ENCODE data around the gene NPEPL1.

NPEPL1 gene

DNA sequence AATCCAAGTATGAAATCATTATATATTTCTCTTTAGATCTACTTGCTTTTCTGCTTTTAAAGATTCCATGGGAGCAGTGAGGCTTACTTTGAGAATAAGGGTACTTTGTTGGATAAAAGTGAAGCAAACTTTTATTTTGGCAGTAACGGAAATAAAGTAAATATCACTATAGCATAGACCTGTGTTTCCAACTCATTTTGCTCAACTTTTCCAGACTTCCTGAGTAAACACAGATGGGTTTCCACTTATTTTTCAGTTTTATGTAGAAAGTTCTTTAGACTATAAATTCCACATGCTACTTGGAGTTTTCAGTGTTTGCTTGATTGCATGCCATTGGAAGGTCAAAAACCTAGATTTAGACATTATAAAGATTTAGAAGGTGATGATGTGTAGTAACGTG lies 35.3 kb upstream of the NPEPL1 start:
- DNase-seq (ENCODE audit: low read depth in 3 of 3), result no peak

GRCh38 chr20:58657986-58658385 lies 34.6 kb upstream of the NPEPL1 start:
- DNase-seq (ENCODE audit: low read depth in 3 of 3), result no peak

DNA sequence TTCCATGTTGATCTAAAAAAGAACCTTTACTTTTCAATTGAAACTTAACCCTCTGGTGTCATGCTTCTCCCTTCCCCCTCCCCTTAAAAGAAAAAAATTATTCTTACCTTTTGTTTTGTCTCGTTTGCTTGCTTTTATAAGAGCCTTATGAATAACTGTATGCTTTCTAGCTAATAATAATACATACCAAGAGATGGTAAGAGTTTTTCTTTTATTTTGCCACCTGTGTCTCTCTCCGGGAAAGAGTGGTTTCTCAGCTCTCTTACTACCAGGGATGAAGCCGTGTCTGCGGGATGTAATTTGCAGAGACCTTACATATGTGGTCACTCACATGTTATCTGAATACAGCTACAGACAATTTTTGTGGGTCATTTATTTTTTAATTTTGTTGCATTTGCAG lies 33.8 kb upstream of the NPEPL1 start:
- no peak for DNase-seq (ENCODE audit: low read depth in 3 of 3)

DNA sequence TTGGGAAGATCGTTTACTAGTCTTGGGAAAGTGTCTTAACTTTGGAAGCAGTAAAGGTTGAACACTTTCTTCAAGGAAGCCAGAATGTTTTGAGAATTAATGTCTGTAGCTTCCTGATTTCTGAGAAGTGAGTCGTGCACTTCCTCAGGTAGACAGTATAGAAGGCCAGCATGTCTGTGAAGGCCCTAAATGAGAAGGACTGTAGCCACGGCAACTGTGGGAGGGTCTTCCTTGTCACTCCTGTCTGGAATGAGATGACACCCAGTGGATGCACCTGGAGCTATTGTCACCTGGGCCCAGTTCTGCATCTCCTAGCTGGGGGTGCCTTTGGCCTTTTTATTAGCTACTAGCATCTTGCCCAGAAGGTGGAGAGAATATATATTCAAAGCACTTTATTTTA lies 32.8 kb upstream of the NPEPL1 start:
- DNase-seq (ENCODE audit: low read depth in 3 of 3), result no peak

DNA sequence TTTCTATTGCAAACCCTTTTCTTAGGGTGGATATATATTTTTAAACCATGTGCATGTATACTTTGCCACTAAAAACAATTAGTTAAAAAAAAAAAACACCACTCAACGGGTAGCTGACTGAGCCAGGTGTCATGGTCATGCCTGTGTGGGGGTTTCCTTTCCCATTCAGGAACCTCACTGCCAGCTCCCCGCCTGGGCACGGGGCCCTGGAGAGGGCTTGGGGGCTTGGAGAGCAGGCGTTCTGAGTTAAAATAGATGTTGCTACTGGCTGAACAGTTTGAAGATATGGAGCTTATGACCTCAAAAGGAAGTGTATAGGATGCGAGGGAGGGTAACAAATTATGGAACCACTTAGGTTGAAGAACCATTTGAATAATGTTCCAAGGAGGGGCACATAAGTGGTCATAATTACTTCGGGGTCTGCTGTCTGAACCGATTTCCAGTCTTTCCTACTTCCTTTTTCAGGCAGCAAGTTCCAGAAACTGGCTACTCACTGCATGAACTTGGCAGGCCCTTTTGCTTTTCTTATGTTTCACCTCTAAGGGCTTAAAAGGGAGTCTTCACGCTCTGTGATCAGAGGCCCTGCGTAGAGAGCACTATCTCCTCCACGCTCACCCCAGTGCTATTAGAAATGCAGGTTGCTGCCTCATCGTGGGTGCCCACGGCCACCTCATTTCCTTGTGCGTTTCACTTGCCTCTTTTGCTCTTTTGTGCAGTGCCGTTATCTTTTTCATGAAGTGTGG lies 31.6 kb upstream of the NPEPL1 start:
- no peak for DNase-seq (ENCODE audit: low read depth in 3 of 3)

GRCh38 chr20:58661598-58662473 lies 30.8 kb upstream of the NPEPL1 start:
- DNase-seq (ENCODE audit: low read depth in 3 of 3), result no peak

DNA sequence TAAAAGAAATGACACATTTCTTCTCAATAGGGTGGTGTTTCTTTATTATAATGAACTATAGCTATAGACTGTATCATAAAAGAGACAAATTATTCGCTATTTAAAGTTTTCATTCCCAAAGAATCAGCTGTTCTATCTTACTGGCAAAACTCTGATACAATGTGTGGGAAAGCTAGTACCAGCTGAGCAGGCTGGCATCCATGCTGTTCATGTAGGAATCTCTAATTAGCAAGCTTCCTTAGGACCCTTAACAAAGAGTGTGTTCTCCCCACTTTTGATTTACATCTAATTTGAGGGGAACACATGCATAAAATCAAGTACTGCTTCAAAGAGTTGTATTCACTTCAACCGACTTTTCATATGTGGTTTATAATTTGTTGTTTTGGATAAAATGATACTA lies 28.3 kb upstream of the NPEPL1 start:
- no peak for DNase-seq (ENCODE audit: low read depth in 3 of 3)

DNA sequence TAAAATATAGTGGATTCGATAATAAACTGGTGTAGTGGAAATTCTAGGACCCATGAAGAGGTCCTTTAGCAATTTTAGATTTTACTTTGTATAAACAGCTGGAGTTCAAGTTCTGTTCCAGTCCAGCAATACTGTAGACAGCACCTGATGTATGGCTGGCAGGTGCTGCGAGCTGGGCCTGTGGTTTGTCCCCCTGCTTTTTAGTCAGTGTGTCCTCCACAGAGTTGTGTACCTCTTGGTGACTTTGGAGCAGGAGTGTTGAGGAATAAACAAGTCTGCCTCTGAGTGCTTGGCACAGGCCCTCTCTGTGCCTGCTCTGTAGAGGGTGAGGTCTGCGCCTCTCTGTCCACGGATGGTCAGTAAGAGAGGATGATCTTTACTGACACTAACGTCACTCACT lies 27.7 kb upstream of the NPEPL1 start:
- DNase-seq (ENCODE audit: low read depth in 3 of 3), result no peak

DNA sequence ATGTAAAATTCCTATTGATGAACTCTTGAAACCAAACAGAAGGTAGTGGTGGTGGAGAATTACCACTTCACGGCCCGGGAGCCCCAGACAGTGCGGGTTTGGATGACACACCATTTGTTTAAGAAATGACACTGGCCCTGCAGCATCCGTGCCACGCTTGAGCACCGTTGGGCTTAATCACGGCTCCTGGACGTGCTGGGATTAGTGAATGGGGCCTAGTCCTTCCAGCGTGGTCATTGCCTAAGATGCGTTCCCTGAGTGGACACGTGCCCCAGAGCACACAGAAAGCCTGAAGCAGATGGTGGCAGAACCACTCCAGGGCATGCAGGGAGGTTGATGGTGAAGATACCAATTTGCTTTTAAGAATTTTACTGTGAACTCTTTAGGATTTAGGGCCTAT lies 27.0 kb upstream of the NPEPL1 start:
- no peak for DNase-seq (ENCODE audit: low read depth in 3 of 3)

DNA sequence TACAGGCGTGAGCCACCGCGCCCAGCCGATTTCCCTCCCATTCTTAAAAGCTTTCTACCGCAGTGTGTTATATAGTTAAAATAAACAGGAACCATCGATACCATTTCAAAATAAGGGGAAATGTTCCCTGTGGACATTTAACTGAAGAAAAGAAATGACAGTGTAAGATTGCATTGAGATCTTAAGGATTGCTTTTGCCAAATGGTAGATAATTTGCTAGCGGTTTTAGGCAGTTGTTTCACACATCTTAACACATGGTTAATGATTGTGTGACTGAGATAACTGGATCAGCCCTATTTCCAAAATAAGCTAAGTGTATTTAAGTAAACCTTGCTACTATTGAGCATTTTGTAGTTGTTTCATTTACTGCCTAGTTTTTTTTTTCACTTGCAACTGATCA lies 25.9 kb upstream of the NPEPL1 start:
- DNase-seq (ENCODE audit: low read depth in 3 of 3), result no peak

GRCh38 chr20:58667975-58668374 lies 24.6 kb upstream of the NPEPL1 start:
- DNase-seq (ENCODE audit: low read depth in 3 of 3), result no peak

- DNase-seq (ENCODE audit: low read depth in 3 of 3), result no peak
Observed at GRCh38 chr20:58668901-58669286, 23.7 kb upstream of the NPEPL1 start.

DNA sequence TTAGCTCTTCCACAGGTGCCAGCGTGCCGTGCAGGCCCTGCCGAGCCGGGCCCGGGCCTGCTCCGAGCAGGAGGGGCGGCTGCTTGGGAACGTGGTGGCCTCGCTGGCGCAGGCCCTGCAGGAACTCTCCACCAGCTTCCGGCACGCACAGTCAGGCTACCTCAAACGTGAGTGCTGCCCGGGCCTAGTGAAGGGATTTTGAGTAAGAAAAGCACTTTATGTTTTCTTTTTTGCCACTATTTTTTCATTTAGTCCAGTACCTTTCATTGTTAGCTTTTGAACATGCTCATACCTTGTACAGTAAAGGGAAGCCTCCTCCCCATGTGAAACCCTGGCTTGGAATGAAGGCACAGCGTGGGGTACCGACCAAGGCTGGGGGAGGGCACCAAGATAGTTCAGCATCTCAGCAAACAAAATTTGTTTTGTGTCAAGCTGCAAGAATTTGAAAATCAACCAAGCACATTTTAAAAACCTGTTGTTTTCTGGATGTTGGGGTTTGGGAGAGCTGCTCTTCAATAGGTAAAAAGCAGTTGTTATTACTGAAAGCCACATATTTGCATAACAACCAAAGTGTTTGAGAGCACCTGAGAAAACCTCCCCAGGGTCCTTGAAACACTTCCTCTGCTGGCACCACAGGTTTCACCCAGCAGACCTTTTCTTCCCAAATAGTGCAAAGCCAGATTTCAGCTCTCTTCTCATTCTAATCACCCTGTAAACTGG lies 23.2 kb upstream of the NPEPL1 start:
- no peak for DNase-seq (ENCODE audit: low read depth in 3 of 3)

- DNase-seq (ENCODE audit: low read depth in 3 of 3), result no peak
Observed at GRCh38 chr20:58670102-58670501, 22.5 kb upstream of the NPEPL1 start.

DNA sequence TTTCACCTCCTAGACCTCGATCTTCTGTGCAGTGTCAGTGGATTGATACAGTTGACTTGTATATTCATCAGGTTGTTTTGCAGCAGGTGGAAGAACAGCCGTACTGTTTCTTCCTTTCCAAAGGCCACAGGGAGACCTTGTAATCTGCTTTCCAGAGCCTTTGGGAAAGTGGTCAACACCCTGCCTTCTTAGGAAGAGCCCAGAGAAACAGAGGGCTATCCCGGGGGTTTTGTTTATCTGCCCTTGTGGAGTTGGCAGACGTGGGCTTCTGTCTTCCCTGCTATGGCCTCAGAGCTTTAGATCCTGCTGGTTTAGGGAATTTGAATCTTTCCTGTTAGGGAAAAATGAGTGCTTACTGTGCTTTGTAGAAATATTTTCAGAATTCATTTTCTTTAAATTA lies 21.9 kb upstream of the NPEPL1 start:
- DNase-seq (ENCODE audit: low read depth in 3 of 3), result no peak

- DNase-seq (ENCODE audit: low read depth in 3 of 3), result no peak
Observed at GRCh38 chr20:58673119-58673518, 19.5 kb upstream of the NPEPL1 start.

GRCh38 chr20:58675146-58675584 lies 17.4 kb upstream of the NPEPL1 start:
- DNase-seq (ENCODE audit: low read depth in 3 of 3), result no peak

GRCh38 chr20:58675641-58676040 lies 17.0 kb upstream of the NPEPL1 start:
- no peak for DNase-seq (ENCODE audit: low read depth in 3 of 3)

DNA sequence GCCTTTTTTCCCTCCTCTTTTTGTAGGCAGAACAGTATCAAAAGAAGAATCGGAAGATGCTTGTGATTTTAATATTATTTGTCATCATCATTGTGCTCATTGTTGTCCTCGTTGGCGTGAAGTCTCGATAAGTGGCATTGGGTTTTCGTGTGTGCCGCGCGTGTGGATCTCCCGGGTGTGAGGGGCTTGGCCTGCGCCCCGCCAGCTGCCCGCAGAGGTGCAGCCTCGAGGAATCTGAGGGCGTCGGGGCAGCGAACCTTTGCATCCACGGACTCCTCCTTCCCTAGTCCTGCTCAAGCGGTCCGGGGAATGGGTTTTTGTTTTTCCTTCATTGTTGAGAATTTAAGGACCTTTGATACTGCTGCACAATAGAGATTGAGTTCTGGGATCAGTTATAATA lies 16.4 kb upstream of the NPEPL1 start:
- no peak for DNase-seq (ENCODE audit: low read depth in 3 of 3)

DNA sequence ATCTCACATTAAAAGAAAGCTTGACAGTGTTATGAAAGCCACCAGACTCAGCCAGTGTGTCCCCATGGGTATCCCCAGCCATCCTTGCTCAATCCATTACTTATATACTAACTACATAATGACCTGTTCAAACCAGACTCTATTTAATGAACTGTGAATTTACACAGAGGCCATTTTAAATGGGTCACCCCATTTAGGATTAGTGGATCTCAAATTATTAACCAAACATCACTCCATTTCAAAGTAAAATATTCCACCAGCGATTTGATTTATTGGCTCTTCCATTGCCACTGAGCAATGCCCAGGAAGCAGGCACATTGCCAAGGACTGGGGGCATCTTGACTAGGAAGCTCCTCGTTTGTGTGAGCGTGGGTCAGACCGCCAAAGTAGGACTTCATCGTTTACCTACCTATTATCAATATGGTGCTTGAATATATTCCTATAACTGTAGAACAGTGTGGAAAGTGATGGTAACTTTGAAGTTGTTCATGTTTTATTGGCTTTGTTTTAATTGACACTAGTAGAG lies 15.5 kb upstream of the NPEPL1 start:
- no peak for DNase-seq (ENCODE audit: low read depth in 3 of 3)

GRCh38 chr20:58677808-58678207 lies 14.8 kb upstream of the NPEPL1 start:
- no peak for DNase-seq (ENCODE audit: low read depth in 3 of 3)

- no peak for DNase-seq (ENCODE audit: low read depth in 3 of 3)
Observed at GRCh38 chr20:58678806-58679205, 13.8 kb upstream of the NPEPL1 start.

All from stimulated activated CD4-positive, alpha-beta T cell treated with anti-CD3 and anti-CD28 coated beads, TNF-alpha, amount 100 ng/mL, for 48 hours (primary cell).